Femur (tissue), 1 donor: ENCODE measurements around the gene PLEKHS1.
"Not testable (repeated sequence)": the region's sequence is repeated elsewhere in the genome, so short reads cannot be mapped to it uniquely, and the experiment has no call there.

Experiments used
- DNase-seq: peaks from one replicate; pipeline ENCODE4 v3.0.0-alpha.2; 2017

PLEKHS1 gene

DNA sequence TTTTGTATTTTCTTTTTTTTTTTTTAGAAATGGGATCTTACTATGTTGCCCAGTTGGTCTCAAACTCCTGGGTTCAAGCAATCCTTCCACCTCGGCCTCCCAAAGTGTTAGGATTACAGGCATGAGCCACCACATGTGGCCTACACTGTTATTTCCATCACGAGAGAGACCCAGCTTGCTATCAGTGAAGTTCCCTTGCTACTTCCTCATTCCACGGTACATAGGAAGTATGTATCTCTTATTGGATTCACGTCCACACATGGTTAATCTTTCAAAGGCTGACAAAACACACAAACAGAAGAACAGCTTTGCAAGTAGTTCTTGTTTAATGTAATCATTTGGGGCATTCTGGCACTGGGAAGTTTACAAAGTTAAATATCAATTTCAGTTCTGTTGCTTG, 51.5 kb downstream of the PLEKHS1 start:
- no peak for DNase-seq

DNA sequence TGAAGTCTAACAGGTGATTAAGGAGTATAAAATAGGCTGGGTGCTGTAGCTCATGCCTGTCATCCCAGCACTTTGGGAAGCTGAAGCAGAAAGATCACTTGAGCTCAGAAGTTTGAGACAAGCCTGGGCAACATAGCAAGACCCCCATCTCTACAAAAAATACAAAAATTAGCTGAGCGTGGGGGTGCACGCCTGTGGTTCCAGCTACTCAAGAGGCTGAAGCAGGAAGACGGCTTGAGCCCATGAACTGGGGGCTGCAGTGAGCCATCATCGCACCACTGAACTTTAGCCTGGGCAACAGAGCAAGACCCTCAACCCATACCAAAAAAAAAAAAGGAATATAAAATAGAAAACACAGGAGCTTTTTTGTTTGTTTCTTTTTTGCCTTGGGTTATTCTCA, 55.0 kb downstream of the PLEKHS1 start:
- no peak for DNase-seq

DNA sequence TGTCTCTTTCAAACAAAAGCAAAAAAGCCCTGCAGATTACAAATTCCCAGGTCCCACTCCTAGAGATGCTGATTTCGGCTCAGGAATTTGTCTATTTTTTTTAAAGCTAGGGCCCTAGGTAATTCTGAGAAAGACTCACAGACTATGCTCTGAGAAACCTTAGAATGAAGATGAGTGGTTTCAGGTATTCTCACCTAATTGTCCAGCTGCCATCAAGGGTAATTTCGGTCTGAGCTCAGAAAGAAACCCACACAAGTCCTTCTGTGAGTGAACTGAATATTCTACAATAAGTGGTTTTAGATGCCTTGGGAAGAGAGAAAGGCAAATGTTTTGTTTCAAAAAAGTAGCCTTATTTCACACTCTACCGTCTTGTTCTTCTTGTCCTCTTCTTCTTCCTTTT, 56.7 kb downstream of the PLEKHS1 start:
- no peak for DNase-seq

DNA sequence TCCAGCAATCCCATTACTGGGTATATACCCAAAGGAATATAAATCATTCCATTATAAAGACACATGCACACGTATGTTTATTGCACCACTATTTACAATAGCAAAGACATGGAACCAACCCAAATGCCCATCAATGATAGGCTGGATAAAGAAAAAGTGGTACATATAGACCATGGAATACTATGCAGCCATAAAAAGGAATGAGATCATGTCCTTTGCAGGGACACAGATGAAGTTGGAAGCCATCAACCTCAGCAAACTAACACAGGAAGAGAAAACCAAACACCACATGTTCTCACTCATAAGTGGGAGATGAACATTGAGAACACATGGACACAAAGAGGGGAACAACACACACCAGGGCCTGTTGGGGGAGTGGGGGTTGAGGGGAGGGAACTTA, 63.2 kb downstream of the PLEKHS1 start:
- not testable (repeated sequence) for DNase-seq

DNA sequence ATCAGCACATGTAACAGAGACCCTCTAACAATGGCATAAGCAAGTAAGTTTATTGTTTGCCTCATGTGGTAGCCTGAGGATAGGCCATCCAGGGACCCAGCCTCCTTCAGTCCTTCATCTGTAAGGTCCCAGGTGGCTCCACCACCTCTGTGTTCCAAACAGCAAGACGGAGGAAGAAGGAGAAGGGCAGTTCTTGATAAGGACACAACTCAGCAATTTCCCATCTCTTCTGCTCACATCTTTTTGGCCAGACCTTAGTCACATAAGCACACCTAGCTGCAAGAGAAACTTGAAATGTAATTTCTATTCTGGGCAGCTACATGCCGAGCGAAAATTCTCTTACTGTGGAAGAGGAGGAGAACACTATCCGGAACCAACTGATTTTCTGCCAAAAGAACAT, 68.5 kb downstream of the PLEKHS1 start:
- DNase-seq = no peak

DNA sequence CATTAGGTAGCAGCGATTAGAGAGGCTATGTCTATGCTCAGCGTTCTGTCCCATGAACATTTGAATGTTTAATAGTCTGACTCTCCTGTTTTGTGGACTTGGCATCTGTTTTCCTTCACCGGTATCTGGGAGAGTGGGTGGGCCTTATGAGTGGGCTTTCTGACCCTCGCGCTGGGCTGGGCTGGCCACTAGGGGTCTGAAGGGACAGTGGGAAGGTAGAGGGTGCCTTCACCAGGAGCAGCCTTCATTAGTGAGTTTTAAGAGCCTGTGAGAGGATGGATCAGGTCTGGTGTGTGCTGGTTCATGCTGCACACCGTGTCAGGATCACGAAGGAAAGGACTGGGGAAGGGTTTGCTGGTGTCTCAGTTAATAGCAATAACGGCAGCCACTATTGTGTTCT, 69.0 kb downstream of the PLEKHS1 start:
- no peak for DNase-seq

DNA sequence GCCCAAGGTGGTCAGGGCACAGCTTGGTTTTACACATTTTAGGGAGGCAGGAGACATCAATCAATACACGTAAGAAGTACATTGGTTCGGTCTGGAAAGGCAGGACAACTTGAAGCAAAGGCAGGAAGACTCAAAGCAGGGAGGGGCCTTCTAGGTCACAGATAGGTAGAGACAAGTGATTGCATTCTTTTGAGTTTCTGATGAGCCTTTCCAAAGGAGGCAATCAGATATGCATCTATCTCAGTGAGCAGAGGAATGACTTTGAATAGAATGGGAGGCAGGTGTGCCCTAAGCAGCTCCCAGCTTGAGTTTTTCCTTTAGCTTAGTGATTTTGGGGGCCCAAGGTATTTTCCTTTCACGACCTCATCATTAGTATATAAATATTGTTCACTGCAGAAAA, 69.8 kb downstream of the PLEKHS1 start:
- DNase-seq = not testable (repeated sequence)

DNA sequence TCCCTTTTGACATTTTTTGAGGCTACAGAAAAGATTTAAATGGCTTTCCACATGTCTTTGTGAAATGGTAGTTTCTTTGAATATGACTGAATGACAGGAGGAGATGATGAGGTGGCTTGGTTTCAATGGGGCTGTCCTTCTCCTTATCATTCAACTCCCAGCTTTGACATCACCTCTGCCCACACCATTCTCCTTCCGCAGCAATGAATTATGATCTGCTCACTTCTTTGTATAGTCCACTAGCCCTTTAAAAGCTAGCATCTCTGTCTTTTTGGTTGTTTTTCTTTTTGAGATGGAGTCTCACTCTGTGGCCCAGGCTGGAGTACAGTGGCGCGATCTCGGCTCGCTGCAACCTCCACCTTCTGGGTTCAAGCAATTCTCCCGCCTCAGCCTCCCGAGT, 70.7 kb downstream of the PLEKHS1 start:
- no peak for DNase-seq

DNA sequence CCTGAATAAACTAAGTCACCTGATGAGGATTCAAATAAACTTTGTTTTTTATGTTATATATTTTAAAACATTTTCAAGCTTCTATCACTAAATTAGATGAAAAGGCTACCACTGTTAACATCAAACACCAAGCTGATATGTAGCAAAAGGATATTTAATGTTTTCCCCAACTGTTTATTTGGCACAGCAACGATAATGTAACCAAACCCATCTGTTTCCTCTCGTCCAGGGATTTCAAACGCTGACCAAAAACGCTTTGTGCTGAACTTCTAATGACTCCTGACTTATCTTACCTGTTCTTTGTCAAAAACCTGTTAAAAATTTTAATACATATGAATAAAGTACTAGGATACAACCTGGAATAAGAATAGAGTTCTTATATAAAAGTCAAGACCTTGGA, 71.9 kb downstream of the PLEKHS1 start:
- DNase-seq = no peak

DNA sequence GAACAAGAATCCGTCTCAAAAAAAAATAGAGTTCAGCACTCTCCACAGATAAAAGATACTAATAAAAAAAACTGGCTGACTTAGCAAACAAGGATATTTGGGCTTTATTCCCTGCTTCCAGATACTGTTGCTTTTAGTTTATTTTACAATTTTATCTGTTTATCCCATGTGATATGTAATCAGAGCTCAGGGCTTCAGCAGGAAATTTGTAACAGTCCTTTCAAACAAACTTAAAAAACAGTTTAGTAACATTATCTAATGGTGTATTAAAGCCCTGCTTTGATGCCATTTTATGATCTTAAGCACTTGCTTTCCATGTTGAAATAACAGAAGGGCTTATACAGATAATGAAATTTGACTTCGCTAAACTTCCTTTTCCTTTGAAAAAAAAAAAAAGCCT, 74.3 kb downstream of the PLEKHS1 start:
- no peak for DNase-seq

DNA sequence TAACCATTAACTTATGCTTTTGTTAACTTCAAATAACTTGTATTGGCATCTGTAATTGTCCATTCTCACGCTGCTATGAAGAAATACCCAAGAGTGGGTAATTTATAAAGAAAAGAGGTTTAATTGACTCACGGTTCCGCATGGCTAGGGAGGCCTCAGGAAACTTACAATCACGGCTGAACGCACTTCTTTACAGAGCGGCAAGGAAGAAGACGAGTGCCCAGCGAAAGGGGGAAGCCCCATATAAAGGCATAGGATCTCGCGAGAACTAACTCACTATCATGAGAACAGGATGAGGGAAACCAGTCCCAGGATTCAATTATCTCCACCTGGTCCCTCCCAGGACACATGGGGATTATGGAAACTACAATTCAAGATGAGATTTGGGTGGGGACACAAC, 77.1 kb downstream of the PLEKHS1 start:
- DNase-seq = not testable (repeated sequence)
